ENCODE data around the gene CDH4.

CDH4 gene

DNA sequence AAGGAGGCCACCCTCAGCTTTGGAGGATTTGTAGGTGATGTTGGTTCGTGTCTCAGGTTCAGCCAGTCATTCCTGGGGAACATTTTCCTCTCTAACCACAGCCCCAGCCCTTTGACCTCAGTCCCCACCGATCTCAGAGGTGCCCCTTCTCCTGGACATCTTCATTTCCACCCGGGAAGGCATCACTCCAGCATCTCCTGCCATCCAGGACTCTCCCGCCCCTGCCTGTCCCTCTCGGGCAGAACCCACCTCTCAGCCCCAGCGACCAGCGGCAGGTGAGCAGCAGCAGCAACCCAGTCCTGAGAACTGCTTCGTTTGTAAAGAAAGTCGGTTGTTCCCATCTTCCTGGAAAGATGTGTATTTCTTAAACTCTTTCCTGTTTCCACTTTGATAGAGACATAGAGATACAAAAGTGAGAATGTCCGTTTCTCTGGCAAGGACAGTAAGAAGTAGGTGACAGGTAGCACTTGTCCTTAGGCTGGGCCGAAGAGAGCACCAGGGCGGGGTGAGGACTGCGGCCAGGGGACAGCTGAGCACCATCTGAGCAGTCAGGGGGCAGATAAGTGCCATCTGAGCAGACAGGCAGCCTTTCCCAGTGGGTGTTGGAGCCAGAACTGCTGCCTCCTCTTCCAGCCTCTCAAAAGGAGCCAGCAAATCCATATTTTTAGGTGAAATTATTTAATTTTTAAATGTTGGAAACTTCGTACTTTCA lies 142.2 kb downstream of the CDH4 start:
- H3K27ac ChIP-seq (ENCODE audit: extremely low read depth, low read depth, low read length), result no peak overlapping the region
- ChIA-PET CTCF (no interaction called here), POLR2A (no interaction called here)
- H3K4me3 ChIP-seq (ENCODE audit: low read depth, low read length), result no peak overlapping the region
- H3K36me3 ChIP-seq (ENCODE audit: control insufficient read depth in 2 of 2, insufficient read depth in 1 of 2, low read length in 2 of 2), result no peaks in the 10 kb centered on the region
- TF ChIP-seq OSR2 (tag by site-specific recombination; IDR thresholded peaks at IDR 0.05) (no peak), ZNF214 (tag by site-specific recombination; IDR thresholded peaks at IDR 0.05; ENCODE audit: borderline replicate concordance) (no peak), ZNF560 (tag by site-specific recombination; IDR thresholded peaks at IDR 0.05; ENCODE audit: borderline replicate concordance) (no peak), ZNF629 (tag by site-specific recombination; IDR thresholded peaks at IDR 0.05) (no peak), ZNF221 (tag by site-specific recombination; IDR thresholded peaks at IDR 0.05; ENCODE audit: borderline replicate concordance) (no peak), WT1 (tag by site-specific recombination; IDR thresholded peaks at IDR 0.05) (no peak), ZNF626 (tag by site-specific recombination; IDR thresholded peaks at IDR 0.05) (no peak), IKZF3 (tag by site-specific recombination; IDR thresholded peaks at IDR 0.05) (no peak), HOXA7 (CRISPR knock-in tag; IDR thresholded peaks at IDR 0.05; ENCODE audit: borderline replicate concordance) (no peak), HOXD13 (CRISPR knock-in tag; IDR thresholded peaks at IDR 0.05; ENCODE audit: borderline replicate concordance) (no peak)
- TF ChIP-seq, protein P1, sequence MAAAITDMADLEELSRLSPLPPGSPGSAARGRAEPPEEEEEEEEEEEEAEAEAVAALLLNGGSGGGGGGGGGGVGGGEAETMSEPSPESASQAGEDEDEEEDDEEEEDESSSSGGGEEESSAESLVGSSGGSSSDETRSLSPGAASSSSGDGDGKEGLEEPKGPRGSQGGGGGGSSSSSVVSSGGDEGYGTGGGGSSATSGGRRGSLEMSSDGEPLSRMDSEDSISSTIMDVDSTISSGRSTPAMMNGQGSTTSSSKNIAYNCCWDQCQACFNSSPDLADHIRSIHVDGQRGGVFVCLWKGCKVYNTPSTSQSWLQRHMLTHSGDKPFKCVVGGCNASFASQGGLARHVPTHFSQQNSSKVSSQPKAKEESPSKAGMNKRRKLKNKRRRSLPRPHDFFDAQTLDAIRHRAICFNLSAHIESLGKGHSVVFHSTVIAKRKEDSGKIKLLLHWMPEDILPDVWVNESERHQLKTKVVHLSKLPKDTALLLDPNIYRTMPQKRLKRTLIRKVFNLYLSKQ (tag by site-specific recombination; IDR thresholded peaks at IDR 0.05; ENCODE audit: borderline replicate concordance), result no peak
- TF ChIP-seq, protein P2, sequence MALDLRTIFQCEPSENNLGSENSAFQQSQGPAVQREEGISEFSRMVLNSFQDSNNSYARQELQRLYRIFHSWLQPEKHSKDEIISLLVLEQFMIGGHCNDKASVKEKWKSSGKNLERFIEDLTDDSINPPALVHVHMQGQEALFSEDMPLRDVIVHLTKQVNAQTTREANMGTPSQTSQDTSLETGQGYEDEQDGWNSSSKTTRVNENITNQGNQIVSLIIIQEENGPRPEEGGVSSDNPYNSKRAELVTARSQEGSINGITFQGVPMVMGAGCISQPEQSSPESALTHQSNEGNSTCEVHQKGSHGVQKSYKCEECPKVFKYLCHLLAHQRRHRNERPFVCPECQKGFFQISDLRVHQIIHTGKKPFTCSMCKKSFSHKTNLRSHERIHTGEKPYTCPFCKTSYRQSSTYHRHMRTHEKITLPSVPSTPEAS (tag by site-specific recombination; IDR thresholded peaks at IDR 0.05), result no peak
- TF ChIP-seq, protein P3, sequence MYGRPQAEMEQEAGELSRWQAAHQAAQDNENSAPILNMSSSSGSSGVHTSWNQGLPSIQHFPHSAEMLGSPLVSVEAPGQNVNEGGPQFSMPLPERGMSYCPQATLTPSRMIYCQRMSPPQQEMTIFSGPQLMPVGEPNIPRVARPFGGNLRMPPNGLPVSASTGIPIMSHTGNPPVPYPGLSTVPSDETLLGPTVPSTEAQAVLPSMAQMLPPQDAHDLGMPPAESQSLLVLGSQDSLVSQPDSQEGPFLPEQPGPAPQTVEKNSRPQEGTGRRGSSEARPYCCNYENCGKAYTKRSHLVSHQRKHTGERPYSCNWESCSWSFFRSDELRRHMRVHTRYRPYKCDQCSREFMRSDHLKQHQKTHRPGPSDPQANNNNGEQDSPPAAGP (tag by site-specific recombination; IDR thresholded peaks at IDR 0.05), result no peak
- H3K9me3 ChIP-seq (ENCODE audit: control insufficient read depth, insufficient read depth, low read depth, low read length), result no peaks in the 10 kb centered on the region
- no peaks in the 10 kb centered on the region for H3K4me1 ChIP-seq (ENCODE audit: control insufficient read depth, insufficient read depth, low read length)

DNA sequence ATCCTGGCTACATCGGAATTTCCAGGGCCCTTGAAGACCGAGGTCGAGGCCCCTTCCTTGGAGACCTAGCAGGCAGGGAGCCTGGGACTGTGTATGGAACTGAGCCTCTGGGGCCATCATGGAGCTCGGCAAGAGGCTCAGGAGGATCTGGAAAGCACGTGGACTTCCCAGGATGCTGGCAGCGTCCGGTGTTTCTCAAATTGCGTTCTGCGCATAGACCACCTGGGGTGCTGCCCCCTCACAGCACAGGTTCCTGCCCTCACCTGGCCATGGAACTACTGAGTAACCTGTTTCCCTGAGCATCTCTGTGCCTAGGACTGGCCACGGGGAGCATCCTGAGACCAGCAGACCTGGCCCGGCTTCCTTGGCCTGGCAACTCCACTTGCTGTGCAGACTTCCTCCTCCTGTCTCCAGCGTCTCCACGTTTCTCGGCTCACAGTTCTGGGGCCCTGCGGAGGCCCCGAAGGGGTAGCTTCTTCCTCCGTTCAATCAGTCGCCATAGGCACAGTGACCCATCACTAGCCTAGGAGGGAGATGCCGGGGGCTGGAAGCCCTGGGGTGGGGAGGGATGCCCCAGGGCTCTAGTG lies 144.3 kb downstream of the CDH4 start:
- H3K27ac ChIP-seq (ENCODE audit: extremely low read depth, low read depth, low read length), result no peak overlapping the region
- H3K4me3 ChIP-seq (ENCODE audit: low read depth, low read length), result no peak overlapping the region
- H3K9me3 ChIP-seq (ENCODE audit: control insufficient read depth, insufficient read depth, low read depth, low read length), result no peaks in the 10 kb centered on the region
- ChIA-PET CTCF (no interaction called here), POLR2A (no interaction called here)
- no peaks in the 10 kb centered on the region for H3K4me1 ChIP-seq (ENCODE audit: control insufficient read depth, insufficient read depth, low read length)
- no peaks in the 10 kb centered on the region for H3K36me3 ChIP-seq (ENCODE audit: control insufficient read depth in 2 of 2, insufficient read depth in 1 of 2, low read length in 2 of 2)
- no peak for TF ChIP-seq ZNF404 (tag by site-specific recombination; IDR thresholded peaks at IDR 0.05)
- no peak for TF ChIP-seq ZNF747 (tag by site-specific recombination; IDR thresholded peaks at IDR 0.05)
- no peak for TF ChIP-seq KLF9 (tag by site-specific recombination; IDR thresholded peaks at IDR 0.05; ENCODE audit: low read depth)
- TF ChIP-seq, protein P4, sequence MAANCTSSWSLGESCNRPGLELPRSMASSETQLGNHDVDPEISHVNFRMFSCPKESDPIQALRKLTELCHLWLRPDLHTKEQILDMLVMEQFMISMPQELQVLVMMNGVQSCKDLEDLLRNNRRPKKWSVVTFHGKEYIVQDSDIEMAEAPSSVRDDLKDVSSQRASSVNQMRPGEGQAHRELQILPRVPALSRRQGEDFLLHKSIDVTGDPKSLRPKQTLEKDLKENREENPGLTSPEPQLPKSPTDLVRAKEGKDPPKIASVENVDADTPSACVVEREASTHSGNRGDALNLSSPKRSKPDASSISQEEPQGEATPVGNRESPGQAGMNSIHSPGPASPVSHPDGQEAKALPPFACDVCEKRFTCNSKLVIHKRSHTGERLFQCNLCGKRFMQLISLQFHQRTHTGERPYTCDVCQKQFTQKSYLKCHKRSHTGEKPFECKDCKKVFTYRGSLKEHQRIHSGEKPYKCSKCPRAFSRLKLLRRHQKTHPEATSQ (tag by site-specific recombination; IDR thresholded peaks at IDR 0.05), result no peak
- no peak for TF ChIP-seq ZEB2 (tag by site-specific recombination; IDR thresholded peaks at IDR 0.05)
- TF ChIP-seq ZNF366 (tag by site-specific recombination; conservative IDR thresholded peaks at IDR 0.05), result no peak
- no peak for TF ChIP-seq KLF10 (tag by site-specific recombination; IDR thresholded peaks at IDR 0.05)
- TF ChIP-seq, protein P5, sequence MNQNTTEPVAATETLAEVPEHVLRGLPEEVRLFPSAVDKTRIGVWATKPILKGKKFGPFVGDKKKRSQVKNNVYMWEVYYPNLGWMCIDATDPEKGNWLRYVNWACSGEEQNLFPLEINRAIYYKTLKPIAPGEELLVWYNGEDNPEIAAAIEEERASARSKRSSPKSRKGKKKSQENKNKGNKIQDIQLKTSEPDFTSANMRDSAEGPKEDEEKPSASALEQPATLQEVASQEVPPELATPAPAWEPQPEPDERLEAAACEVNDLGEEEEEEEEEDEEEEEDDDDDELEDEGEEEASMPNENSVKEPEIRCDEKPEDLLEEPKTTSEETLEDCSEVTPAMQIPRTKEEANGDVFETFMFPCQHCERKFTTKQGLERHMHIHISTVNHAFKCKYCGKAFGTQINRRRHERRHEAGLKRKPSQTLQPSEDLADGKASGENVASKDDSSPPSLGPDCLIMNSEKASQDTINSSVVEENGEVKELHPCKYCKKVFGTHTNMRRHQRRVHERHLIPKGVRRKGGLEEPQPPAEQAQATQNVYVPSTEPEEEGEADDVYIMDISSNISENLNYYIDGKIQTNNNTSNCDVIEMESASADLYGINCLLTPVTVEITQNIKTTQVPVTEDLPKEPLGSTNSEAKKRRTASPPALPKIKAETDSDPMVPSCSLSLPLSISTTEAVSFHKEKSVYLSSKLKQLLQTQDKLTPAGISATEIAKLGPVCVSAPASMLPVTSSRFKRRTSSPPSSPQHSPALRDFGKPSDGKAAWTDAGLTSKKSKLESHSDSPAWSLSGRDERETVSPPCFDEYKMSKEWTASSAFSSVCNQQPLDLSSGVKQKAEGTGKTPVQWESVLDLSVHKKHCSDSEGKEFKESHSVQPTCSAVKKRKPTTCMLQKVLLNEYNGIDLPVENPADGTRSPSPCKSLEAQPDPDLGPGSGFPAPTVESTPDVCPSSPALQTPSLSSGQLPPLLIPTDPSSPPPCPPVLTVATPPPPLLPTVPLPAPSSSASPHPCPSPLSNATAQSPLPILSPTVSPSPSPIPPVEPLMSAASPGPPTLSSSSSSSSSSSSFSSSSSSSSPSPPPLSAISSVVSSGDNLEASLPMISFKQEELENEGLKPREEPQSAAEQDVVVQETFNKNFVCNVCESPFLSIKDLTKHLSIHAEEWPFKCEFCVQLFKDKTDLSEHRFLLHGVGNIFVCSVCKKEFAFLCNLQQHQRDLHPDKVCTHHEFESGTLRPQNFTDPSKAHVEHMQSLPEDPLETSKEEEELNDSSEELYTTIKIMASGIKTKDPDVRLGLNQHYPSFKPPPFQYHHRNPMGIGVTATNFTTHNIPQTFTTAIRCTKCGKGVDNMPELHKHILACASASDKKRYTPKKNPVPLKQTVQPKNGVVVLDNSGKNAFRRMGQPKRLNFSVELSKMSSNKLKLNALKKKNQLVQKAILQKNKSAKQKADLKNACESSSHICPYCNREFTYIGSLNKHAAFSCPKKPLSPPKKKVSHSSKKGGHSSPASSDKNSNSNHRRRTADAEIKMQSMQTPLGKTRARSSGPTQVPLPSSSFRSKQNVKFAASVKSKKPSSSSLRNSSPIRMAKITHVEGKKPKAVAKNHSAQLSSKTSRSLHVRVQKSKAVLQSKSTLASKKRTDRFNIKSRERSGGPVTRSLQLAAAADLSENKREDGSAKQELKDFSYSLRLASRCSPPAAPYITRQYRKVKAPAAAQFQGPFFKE (tag by site-specific recombination; IDR thresholded peaks at IDR 0.05; ENCODE audit: borderline replicate concordance), result no peak
- TF ChIP-seq, protein P6, sequence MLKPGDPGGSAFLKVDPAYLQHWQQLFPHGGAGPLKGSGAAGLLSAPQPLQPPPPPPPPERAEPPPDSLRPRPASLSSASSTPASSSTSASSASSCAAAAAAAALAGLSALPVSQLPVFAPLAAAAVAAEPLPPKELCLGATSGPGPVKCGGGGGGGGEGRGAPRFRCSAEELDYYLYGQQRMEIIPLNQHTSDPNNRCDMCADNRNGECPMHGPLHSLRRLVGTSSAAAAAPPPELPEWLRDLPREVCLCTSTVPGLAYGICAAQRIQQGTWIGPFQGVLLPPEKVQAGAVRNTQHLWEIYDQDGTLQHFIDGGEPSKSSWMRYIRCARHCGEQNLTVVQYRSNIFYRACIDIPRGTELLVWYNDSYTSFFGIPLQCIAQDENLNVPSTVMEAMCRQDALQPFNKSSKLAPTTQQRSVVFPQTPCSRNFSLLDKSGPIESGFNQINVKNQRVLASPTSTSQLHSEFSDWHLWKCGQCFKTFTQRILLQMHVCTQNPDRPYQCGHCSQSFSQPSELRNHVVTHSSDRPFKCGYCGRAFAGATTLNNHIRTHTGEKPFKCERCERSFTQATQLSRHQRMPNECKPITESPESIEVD (tag by site-specific recombination; IDR thresholded peaks at IDR 0.05), result no peak
